ENCODE measurements around the gene MAP2K7. TPM values are rescaled to one million over a fixed set of nuclear protein-coding genes. Genes with fewer than 3 reads are reported as not detected.

Gene MAP2K7
- total RNA-seq, 4 donors from 2014 or later, result 11.9 to 125 (median 20.9) TPM

DNA sequence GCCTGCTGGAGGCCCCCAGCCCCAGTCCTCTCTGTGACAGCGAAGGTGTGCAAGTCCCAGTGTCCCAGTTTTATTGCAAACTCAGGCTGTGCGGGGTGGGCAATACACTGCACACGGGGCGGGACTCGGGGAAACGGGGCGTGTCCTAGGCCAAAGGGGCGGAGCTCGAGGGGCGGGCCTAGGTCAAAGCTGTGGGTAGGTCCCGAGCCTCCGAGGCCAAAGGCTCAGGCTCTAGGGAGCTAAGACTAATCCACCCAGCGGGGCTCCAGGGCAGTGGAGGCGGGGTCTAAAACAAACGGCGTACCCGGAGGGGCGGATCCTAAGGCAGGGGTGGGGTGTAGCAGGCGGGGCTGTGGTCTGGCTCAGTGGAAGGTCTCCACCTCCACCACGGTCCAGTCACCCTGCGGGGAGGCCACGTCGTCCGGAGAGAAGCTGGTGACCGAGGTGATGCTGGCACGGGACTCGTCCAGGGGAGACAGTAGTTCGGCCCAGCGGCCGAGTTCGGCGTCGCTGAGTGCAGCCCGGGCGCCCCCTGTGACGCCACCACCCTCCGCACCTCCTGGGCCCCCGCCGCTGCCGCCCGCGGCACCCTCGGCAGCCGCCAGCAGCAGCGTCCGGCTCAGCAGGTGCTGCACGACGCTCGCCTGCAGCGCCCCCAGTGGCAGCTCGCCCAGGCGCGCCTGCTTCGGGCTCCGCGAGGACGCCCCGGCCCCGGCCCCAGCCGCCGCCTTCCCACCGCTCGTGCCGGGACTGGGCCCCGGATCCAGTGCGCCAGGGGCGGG is 34.8 kb upstream of the MAP2K7 start:
- TF ChIP-seq CTCF (IDR thresholded peaks at IDR 0.05) (peak in 4 of 5 experiments; percentile 69 to 93 (median 78)), POLR2A (IDR thresholded peaks at IDR 0.05) (no peak)
- Histone ChIP-seq H3K27ac (peak overlapping the region; percentile 28 to 82 (median 68)), H3K4me1 (peaks cover 15 to 43% (median 38%) of the 10 kb centered on the region in 4 donors), H3K9me3 (no peaks in the 10 kb centered on the region), H3K4me3 (peak overlapping the region; percentile 18 to 47 (median 32)), H3K36me3 (no peaks in the 10 kb centered on the region), H3K27me3 (peaks cover 65% of the 10 kb centered on the region)
- intact Hi-C loops (cut with DNase I; ENCODE audit: low total_unique reads) (no loop called here), in situ Hi-C loops (cut with MboI; ENCODE audit: low pct_ligation_motif_present in 1 of 4, low pct_unique_long_range_greater_than_20kb in 1 of 4, low sequenced_read_pairs in 3 of 4) (no loop called here)
- peak; percentile 83 for DNase-seq
- WGBS, 2 donors (ENCODE audit: low coverage in 1 of 2), result 2% methylated on average over 30 of the region's 67 CpGs; no CpG with 5 or more reads in 1 of the 2 donors

DNA sequence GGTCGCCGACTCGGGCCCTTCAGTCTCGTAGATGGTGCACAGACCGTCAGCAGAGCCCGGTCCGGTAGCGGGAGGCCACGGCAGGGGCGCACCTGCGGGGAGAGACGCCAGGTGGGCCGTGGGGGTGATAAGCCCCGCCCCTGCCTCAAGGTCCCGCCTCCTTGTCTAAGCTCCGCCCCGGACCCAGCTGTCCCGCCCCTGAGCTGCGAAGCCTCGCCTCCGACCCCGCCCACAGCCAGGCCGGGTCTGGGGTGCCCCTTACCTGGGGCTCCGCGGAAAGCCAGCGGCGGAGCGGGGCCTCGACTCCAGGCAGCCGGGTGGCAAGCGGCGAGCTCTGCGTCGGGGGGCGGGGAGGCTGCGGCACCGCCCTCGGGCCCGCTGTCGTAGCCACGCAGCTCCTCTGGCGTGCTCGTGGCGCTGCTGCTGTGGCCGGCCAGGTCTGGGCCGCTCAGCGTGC is 34.2 kb upstream of the MAP2K7 start:
- in situ Hi-C loops (cut with MboI; ENCODE audit: low pct_ligation_motif_present in 1 of 4, low pct_unique_long_range_greater_than_20kb in 1 of 4, low sequenced_read_pairs in 3 of 4), result no loop called here
- peaks cover 18 to 48% (median 42%) of the 10 kb centered on the region in 4 donors for H3K4me1 ChIP-seq
- H3K27ac ChIP-seq, result peak overlapping the region; percentile 28 to 82 (median 68)
- peak; percentile 79 for DNase-seq
- H3K36me3 ChIP-seq, result no peaks in the 10 kb centered on the region
- peak in 2 of 5 experiments; percentile 22 to 51 for TF ChIP-seq CTCF (IDR thresholded peaks at IDR 0.05)
- TF ChIP-seq POLR2A (IDR thresholded peaks at IDR 0.05), result no peak
- intact Hi-C loops (cut with DNase I; ENCODE audit: low total_unique reads), result no loop called here
- peaks cover 65% of the 10 kb centered on the region for H3K27me3 ChIP-seq
- no peaks in the 10 kb centered on the region for H3K9me3 ChIP-seq
- H3K4me3 ChIP-seq, result peak overlapping the region; percentile 18 to 47 (median 32)
- WGBS, 2 donors (ENCODE audit: low coverage in 1 of 2), result 16% methylated on average over 22 of the region's 47 CpGs; no CpG with 5 or more reads in 1 of the 2 donors

- H3K4me1 ChIP-seq, result peaks cover 18 to 51% (median 45%) of the 10 kb centered on the region in 4 donors
Measured at GRCh38 chr19:7869910-7870511, 33.7 kb upstream of the MAP2K7 start.

More at GRCh38 chr19:7869910-7870511, 33.7 kb upstream of the MAP2K7 start:
- DNase-seq, result peak; percentile 63
- intact Hi-C loops (cut with DNase I; ENCODE audit: low total_unique reads), result loop anchor here (5.0 kb wide), 1 partner anchor 1408 kb away; the partner anchor contains the start of gene CRB3
- 30% methylated on average over 30 of the region's 30 CpGs; no CpG with 5 or more reads in 1 of the 2 donors for WGBS, 2 donors (ENCODE audit: low coverage in 1 of 2)
- Histone ChIP-seq H3K27me3 (peaks cover 65% of the 10 kb centered on the region), H3K9me3 (no peaks in the 10 kb centered on the region), H3K36me3 (no peaks in the 10 kb centered on the region), H3K27ac (peak overlapping the region; percentile 28 to 82 (median 68)), H3K4me3 (peak overlapping the region in 3 of 4 donors; percentile 18 to 47 (median 42))
- TF ChIP-seq EP300 (IDR thresholded peaks at IDR 0.05; ENCODE audit: low read depth), result no peak
- TF ChIP-seq CTCF (IDR thresholded peaks at IDR 0.05), result no peak
- TF ChIP-seq POLR2A (IDR thresholded peaks at IDR 0.05), result no peak
- no peak for TF ChIP-seq POLR2AphosphoS5 (IDR thresholded peaks at IDR 0.05)
- in situ Hi-C loops (cut with MboI; ENCODE audit: low pct_ligation_motif_present in 1 of 4, low pct_unique_long_range_greater_than_20kb in 1 of 4, low sequenced_read_pairs in 3 of 4), result no loop called here

All from transverse colon (tissue), 4 donors.